H9 (cell line): ENCODE data around the gene AFDN. TPM values are rescaled to one million over a fixed set of nuclear protein-coding genes. Genes with fewer than 3 reads are reported as not detected.
A peak's percentile ranks its signal among the peaks of the same experiment; 100 is the strongest.

Experiments
- DNase-seq: peaks from one replicate; pipeline ENCODE4 v3.0.0-alpha.2; 2017
- H2AFZ ChIP-seq: one replicate; pipeline ENCODE4 v1.6.1; 2013; ENCODE audit warnings: mild to moderate bottlenecking, low read length, control low read depth, moderate library complexity
- H2AK5ac ChIP-seq: 2 replicates; pipeline ENCODE4 v1.6.1; 2013; ENCODE audit warnings: low read length, control low read depth, mixed read lengths; ENCODE audit not compliant: insufficient read length
- H2BK120ac ChIP-seq: one replicate; pipeline ENCODE4 v1.6.1; 2013; ENCODE audit warnings: low read depth, mild to moderate bottlenecking, low read length, control low read depth, inconsistent platforms; ENCODE audit not compliant: poor library complexity, severe bottlenecking
- H2BK12ac ChIP-seq: 2 replicates; pipeline ENCODE4 v1.6.1; 2013; ENCODE audit warnings: low read length, control low read depth, mixed read lengths, low read depth; ENCODE audit not compliant: insufficient read length
- H2BK15ac ChIP-seq: 2 replicates; pipeline ENCODE4 v1.6.1; 2013; ENCODE audit warnings: low read depth, low read length, control low read depth
- H2BK20ac ChIP-seq: one replicate; pipeline ENCODE4 v1.6.1; 2013; ENCODE audit warnings: low read depth, mild to moderate bottlenecking, low read length, control low read depth, inconsistent platforms; ENCODE audit not compliant: poor library complexity, severe bottlenecking
- H2BK5ac ChIP-seq: 2 replicates; pipeline ENCODE4 v1.6.1; 2013; ENCODE audit warnings: low read length, control low read depth, mixed read lengths; ENCODE audit not compliant: insufficient read length
- H3K14ac ChIP-seq: 2 replicates; pipeline ENCODE4 v1.6.1; 2013; ENCODE audit warnings: low read length, control low read depth; ENCODE audit not compliant: insufficient read depth
- H3K18ac ChIP-seq: 2 replicates; pipeline ENCODE4 v1.6.1; 2013; ENCODE audit warnings: low read depth, mild to moderate bottlenecking, mixed read lengths, low read length, control low read depth; ENCODE audit not compliant: insufficient read length
- H3K23ac ChIP-seq: 2 replicates; pipeline ENCODE4 v1.6.1; 2013; ENCODE audit warnings: low read length, control low read depth, mixed read lengths, low read depth; ENCODE audit not compliant: insufficient read length
- H3K23me2 ChIP-seq: 2 replicates; pipeline ENCODE4 v1.6.1; 2013; ENCODE audit warnings: low read depth, mild to moderate bottlenecking, mixed read lengths, low read length, control low read depth; ENCODE audit not compliant: insufficient read length, poor library complexity, severe bottlenecking
- H3K27ac ChIP-seq: 2 replicates; pipeline ENCODE4 v1.5.1; 2013; ENCODE audit warnings: low read length, control low read depth, mixed read lengths, low read depth; ENCODE audit not compliant: insufficient read length
- H3K27me3 ChIP-seq: 2 replicates; pipeline ENCODE4 v1.6.1; 2013; ENCODE audit warnings: low read length, control low read depth, inconsistent platforms; ENCODE audit not compliant: insufficient read depth
- H3K4ac ChIP-seq: 2 replicates; pipeline ENCODE4 v1.6.1; 2013; ENCODE audit warnings: low read depth, mild to moderate bottlenecking, control low read depth, inconsistent platforms, low read length, moderate library complexity
- H3K4me1 ChIP-seq: 2 replicates; pipeline ENCODE4 v1.6.1; 2013; ENCODE audit warnings: low read length, control low read depth, inconsistent platforms; ENCODE audit not compliant: insufficient read depth
- H3K4me2 ChIP-seq: 2 replicates; pipeline ENCODE4 v1.6.1; 2013; ENCODE audit warnings: low read length, control low read depth, mixed read lengths; ENCODE audit not compliant: insufficient read length, insufficient read depth
- H3K56ac ChIP-seq: 2 replicates; pipeline ENCODE4 v1.6.1; 2013; ENCODE audit warnings: low read depth, mild to moderate bottlenecking, mixed read lengths, low read length, control low read depth; ENCODE audit not compliant: insufficient read length
- H3K79me1 ChIP-seq: 2 replicates; pipeline ENCODE4 v1.6.1; 2013; ENCODE audit warnings: low read depth, mild to moderate bottlenecking, moderate library complexity, low read length, control low read depth, inconsistent platforms; ENCODE audit not compliant: insufficient read depth, poor library complexity, severe bottlenecking
- H3K79me2 ChIP-seq: 2 replicates; pipeline ENCODE4 v1.6.1; 2013; ENCODE audit warnings: low read length, control low read depth, inconsistent platforms; ENCODE audit not compliant: insufficient read depth
- H3K9ac ChIP-seq: 2 replicates; pipeline ENCODE4 v1.6.1; 2013; ENCODE audit warnings: low read length, control low read depth, mixed read lengths; ENCODE audit not compliant: insufficient read length; ENCODE audit errors: extremely low read depth
- H3K9me3 ChIP-seq: one replicate; pipeline ENCODE4 v1.6.1; 2013; ENCODE audit warnings: low read depth, low read length, inconsistent platforms; ENCODE audit not compliant: control insufficient read depth
- H3T11ph ChIP-seq: one replicate; pipeline ENCODE4 v1.6.1; 2013; ENCODE audit warnings: mild to moderate bottlenecking, low read length, control low read depth, inconsistent platforms
- H4K20me1 ChIP-seq: one replicate; pipeline ENCODE4 v1.6.1; 2013; ENCODE audit not compliant: control insufficient read depth, insufficient read length, insufficient read depth
- H4K5ac ChIP-seq: 2 replicates; pipeline ENCODE4 v1.6.1; 2013; ENCODE audit warnings: low read depth, mild to moderate bottlenecking, mixed read lengths, low read length, control low read depth; ENCODE audit not compliant: insufficient read length
- H4K8ac ChIP-seq: replicated peaks from 2 replicates; pipeline ENCODE4 v1.6.1; 2013; ENCODE audit warnings: low read length, control low read depth, mixed read lengths, low read depth; ENCODE audit not compliant: insufficient read length
- H4K91ac ChIP-seq: 2 replicates; pipeline ENCODE4 v1.6.1; 2013; ENCODE audit warnings: low read depth, mild to moderate bottlenecking, moderate library complexity, mixed read lengths, low read length, control low read depth; ENCODE audit not compliant: insufficient read length
- H3K27ac Mint-ChIP-seq, 3 experiments: 2 replicates in 2 of 3; 3 replicates in 1 of 3; pipeline ENCODE4 v1.8.0; 2020 to 2021; ENCODE audit warnings: mixed read lengths in 3 of 3, mild to moderate bottlenecking in 1 of 3, moderate library complexity in 1 of 3
- H3K27me3 Mint-ChIP-seq: 2 replicates; pipeline ENCODE4 v1.8.0; 2021; ENCODE audit warnings: low read depth, mild to moderate bottlenecking, moderate library complexity, mixed read lengths
- H3K36me3 Mint-ChIP-seq, 3 experiments: 2 replicates in 2 of 3; 3 replicates in 1 of 3; pipeline ENCODE4 v1.8.0; 2020 to 2021; ENCODE audit warnings: low read depth in 3 of 3, mixed read lengths in 3 of 3; ENCODE audit not compliant: insufficient read depth in 1 of 3
- H3K4me1 Mint-ChIP-seq, 2 experiments: 2 replicates each; pipeline ENCODE4 v1.8.0; 2020; ENCODE audit warnings: mixed read lengths in 2 of 2
- H3K4me3 Mint-ChIP-seq, 2 experiments: 2 replicates in 1 of 2; 3 replicates in 1 of 2; pipeline ENCODE4 v1.8.0; 2020 to 2021; ENCODE audit warnings: mild to moderate bottlenecking in 2 of 2, mixed read lengths in 2 of 2, moderate library complexity in 1 of 2
- H3K9me3 Mint-ChIP-seq, 2 experiments: 2 replicates in 1 of 2; 3 replicates in 1 of 2; pipeline ENCODE4 v1.8.0; 2020; ENCODE audit warnings: mild to moderate bottlenecking in 2 of 2, mixed read lengths in 2 of 2, moderate library complexity in 1 of 2
- CTCF ChIP-seq: fragments of 200-600 bp; sonication (generic); conservative IDR thresholded peaks from 3 replicates; pipeline ENCODE4 v1.8.0; 2021; ENCODE audit warnings: antibody characterized with exemption, mild to moderate bottlenecking
- WGBS: extraction: QIAGEN DNeasy Blood & Tissue Kit; methylation state at CpG from one replicate; pipeline ENCODE4 v1.1.7; 2013; ENCODE audit warnings: missing lambda C conversion rate, low lambda C conversion rate, mixed read lengths; ENCODE audit not compliant: insufficient read length; ENCODE audit errors: extremely low coverage; 5-methylcytosine and 5-hydroxymethylcytosine counted together
- total RNA-seq: library from RNA; stranded (reverse); gene quantifications from 2 replicates; pipeline ENCODE4 v1.2.1, GENCODE V29; 2021

AFDN gene
- total RNA-seq, 1 experiment from 2014 or later = 157 TPM

- Histone ChIP-seq H4K5ac (no peak overlapping the region), H3K4ac (no peak overlapping the region), H3K23ac (no peak overlapping the region), H3T11ph (no peak overlapping the region), H3K56ac (no peak overlapping the region), H3K4me1 (peaks cover 11% of the 10 kb centered on the region; the same call in 1 of the 2 replicates), H4K91ac (no peak overlapping the region), H3K9ac (no peak overlapping the region), H3K18ac (no peak overlapping the region), H4K20me1 (no peaks in the 10 kb centered on the region), H2BK15ac (no peak overlapping the region), H2BK120ac (no peak overlapping the region), H3K27me3 (no peaks in the 10 kb centered on the region), H2AFZ (no peak overlapping the region), H2BK20ac (no peak overlapping the region), H4K8ac (no peak overlapping the region), H2AK5ac (no peak overlapping the region), H3K27ac (no peak overlapping the region), H3K4me2 (no peak overlapping the region), H3K23me2 (no peaks in the 10 kb centered on the region), H2BK5ac (no peak overlapping the region), H3K79me2 (no peaks in the 10 kb centered on the region), H3K14ac (no peak overlapping the region), H3K9me3 (no peaks in the 10 kb centered on the region), H3K79me1 (no peaks in the 10 kb centered on the region), H2BK12ac (no peak overlapping the region)
- no peaks in the 10 kb centered on the region for H3K9me3 Mint-ChIP-seq
- DNase-seq = no peak
- TF ChIP-seq CTCF = no peak
- H3K4me3 Mint-ChIP-seq = no peak overlapping the region
- no CpG with 5 or more reads among the region's 4 CpGs for WGBS
- no peaks in the 10 kb centered on the region for H3K27me3 Mint-ChIP-seq
- H3K4me1 Mint-ChIP-seq = peaks cover 28% of the 10 kb centered on the region in 2 experiments
- H3K36me3 Mint-ChIP-seq = peaks cover 0 to 7% (median 0%) of the 10 kb centered on the region in 3 experiments; a peak in 3 of 7 replicates
- H3K27ac Mint-ChIP-seq = peak overlapping the region; percentile 11 to 91 (median 79); a peak in 4 of 7 replicates
Measured at GRCh38 chr6:167817016-167817415, 9.7 kb upstream of the AFDN start.
